SU-DHL-6 (cell line): Measurements from ENCODE around the gene SWSAP1.

ENCODE experiments used
- CTCF ChIP-seq: fragments of 200-600 bp; sonication (generic); IDR thresholded peaks from one replicate; pipeline ENCODE4 v1.5.1; 2017; ENCODE audit warnings: antibody characterized with exemption, mild to moderate bottlenecking, low read length, moderate library complexity; ENCODE audit not compliant: insufficient read depth, poor library complexity, severe bottlenecking
- EZH2phosphoT487 ChIP-seq: fragments of 200-600 bp; sonication (generic), shearing (Covaris generic); conservative IDR thresholded peaks from 2 replicates; pipeline ENCODE4 v1.6.1; 2018; ENCODE audit warnings: mild to moderate bottlenecking, antibody characterized with exemption, low read length, moderate library complexity, mixed read lengths

- TF ChIP-seq CTCF (no peak), EZH2phosphoT487 (no peak)
Measured at GRCh38 chr19:11383706-11384048, 9.2 kb downstream of the SWSAP1 start.
